Glutamatergic neuron (in vitro differentiated cells): ENCODE results near the gene FAM181B. TPM values are rescaled to one million over a fixed set of nuclear protein-coding genes. Genes with fewer than 3 reads are reported as not detected.

Source experiments
- DNase-seq: peaks from one replicate; pipeline ENCODE4 v3.0.0; 2022
- H3K27ac Mint-ChIP-seq: one replicate; pipeline ENCODE4 v1.8.0; 2020; ENCODE audit warnings: mild to moderate bottlenecking, mixed read lengths, inconsistent platforms; ENCODE audit not compliant: unreplicated experiment
- H3K27me3 Mint-ChIP-seq: one replicate; pipeline ENCODE4 v1.8.0; 2020; ENCODE audit warnings: mild to moderate bottlenecking, moderate library complexity, mixed read lengths, inconsistent platforms; ENCODE audit not compliant: unreplicated experiment
- H3K36me3 Mint-ChIP-seq: one replicate; pipeline ENCODE4 v1.8.0; 2020; ENCODE audit warnings: mild to moderate bottlenecking, mixed read lengths, inconsistent platforms; ENCODE audit not compliant: unreplicated experiment
- H3K4me1 Mint-ChIP-seq: one replicate; pipeline ENCODE4 v1.8.0; 2020; ENCODE audit warnings: mild to moderate bottlenecking, low read depth, mixed read lengths, inconsistent platforms; ENCODE audit not compliant: unreplicated experiment
- H3K4me3 Mint-ChIP-seq: one replicate; pipeline ENCODE4 v1.8.0; 2020; ENCODE audit warnings: mild to moderate bottlenecking, mixed read lengths, inconsistent platforms; ENCODE audit not compliant: unreplicated experiment
- H3K9me3 Mint-ChIP-seq: one replicate; pipeline ENCODE4 v1.8.0; 2020; ENCODE audit warnings: mild to moderate bottlenecking, moderate library complexity, mixed read lengths, inconsistent platforms; ENCODE audit not compliant: unreplicated experiment
- CTCF ChIP-seq: fragments of 200-600 bp; sonication (generic); IDR thresholded peaks from one replicate; pipeline ENCODE4 v1.5.0; 2021; ENCODE audit not compliant: partially characterized antibody, unreplicated experiment
- total RNA-seq: library from RNA; stranded (reverse); fragmentation: NEBNext Ultra II Directional; extraction: Animal tissue kit (Norgen Biotek cat#: 25700); gene quantifications from one replicate; pipeline ENCODE4 v1.2.1, GENCODE V29; 2021; ENCODE audit not compliant: unreplicated experiment

FAM181B gene
- total RNA-seq, 1 donor from 2014 or later = 0.47 TPM

DNA sequence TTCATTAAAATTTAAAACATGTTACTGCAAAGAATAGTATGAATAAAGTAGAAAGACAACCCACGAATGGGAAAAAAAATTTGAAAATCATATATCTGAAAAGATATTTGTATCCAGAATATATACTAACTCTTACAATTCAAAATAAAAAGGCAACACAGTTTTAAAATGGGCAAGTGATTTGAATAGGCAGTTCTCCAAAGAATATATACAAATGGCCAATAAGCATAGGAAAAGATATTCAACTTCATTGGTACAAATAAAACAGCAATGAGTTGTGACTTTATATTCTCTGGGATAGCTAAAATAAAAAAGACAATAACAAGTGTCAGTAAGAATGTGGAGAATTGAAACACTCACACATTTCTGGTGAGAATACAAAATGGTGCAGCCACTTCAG is 41.6 kb upstream of the FAM181B start:
- Mint-ChIP-seq H3K27ac (no peak overlapping the region), H3K36me3 (peaks cover 9% of the 10 kb centered on the region), H3K9me3 (peaks cover 5% of the 10 kb centered on the region), H3K4me1 (no peaks in the 10 kb centered on the region), H3K4me3 (no peak overlapping the region), H3K27me3 (no peaks in the 10 kb centered on the region)
- TF ChIP-seq CTCF = no peak
- no peak for DNase-seq

DNA sequence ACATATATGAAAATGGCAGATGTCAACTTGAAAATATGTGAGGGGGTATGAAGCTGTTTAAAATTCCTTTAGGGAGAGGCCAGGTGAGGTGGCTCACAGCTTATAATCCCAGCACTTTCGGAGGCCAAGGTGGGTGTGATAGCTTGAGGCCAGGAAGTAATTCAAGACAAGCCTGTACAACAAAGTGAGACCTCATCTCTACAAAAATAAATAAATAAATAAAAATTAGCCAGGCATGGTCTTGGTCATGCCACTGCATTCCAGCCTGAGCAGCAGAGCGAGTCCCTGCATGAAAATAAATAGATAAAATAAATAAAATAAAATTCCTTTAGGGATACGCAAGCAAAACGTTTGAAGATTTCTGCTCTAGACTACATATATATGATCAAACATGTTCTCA is 38.1 kb upstream of the FAM181B start:
- DNase-seq = no peak
- H3K27me3 Mint-ChIP-seq = no peaks in the 10 kb centered on the region
- H3K9me3 Mint-ChIP-seq = peaks cover 5% of the 10 kb centered on the region
- no peak overlapping the region for H3K4me3 Mint-ChIP-seq
- H3K36me3 Mint-ChIP-seq = peaks cover 2% of the 10 kb centered on the region
- H3K27ac Mint-ChIP-seq = no peak overlapping the region
- TF ChIP-seq CTCF = no peak
- H3K4me1 Mint-ChIP-seq = no peaks in the 10 kb centered on the region

GRCh38 chr11:82767123-82767522 is 33.5 kb upstream of the FAM181B start:
- no peaks in the 10 kb centered on the region for H3K4me1 Mint-ChIP-seq
- H3K27ac Mint-ChIP-seq = no peak overlapping the region
- no peak overlapping the region for H3K4me3 Mint-ChIP-seq
- peaks cover 1% of the 10 kb centered on the region for H3K27me3 Mint-ChIP-seq
- no peak for DNase-seq
- H3K36me3 Mint-ChIP-seq = no peaks in the 10 kb centered on the region
- H3K9me3 Mint-ChIP-seq = no peaks in the 10 kb centered on the region
- no peak for TF ChIP-seq CTCF

- H3K36me3 Mint-ChIP-seq = no peaks in the 10 kb centered on the region
- no peaks in the 10 kb centered on the region for H3K4me1 Mint-ChIP-seq
- DNase-seq = no peak
- peaks cover 1% of the 10 kb centered on the region for H3K27me3 Mint-ChIP-seq
- no peak overlapping the region for H3K4me3 Mint-ChIP-seq
- H3K9me3 Mint-ChIP-seq = no peaks in the 10 kb centered on the region
- TF ChIP-seq CTCF = no peak
- H3K27ac Mint-ChIP-seq = no peak overlapping the region
Measured at GRCh38 chr11:82765466-82766034, 31.9 kb upstream of the FAM181B start.

- Mint-ChIP-seq H3K27ac (no peak overlapping the region), H3K4me3 (no peak overlapping the region), H3K27me3 (peaks cover 3% of the 10 kb centered on the region), H3K9me3 (no peaks in the 10 kb centered on the region), H3K4me1 (no peaks in the 10 kb centered on the region), H3K36me3 (no peaks in the 10 kb centered on the region)
- no peak for DNase-seq
- no peak for TF ChIP-seq CTCF
Measured at GRCh38 chr11:82763167-82763566, 29.5 kb upstream of the FAM181B start.
